Right cardiac atrium (tissue), 5 donors: ENCODE data around the gene RFTN2. TPM values are rescaled to one million over a fixed set of nuclear protein-coding genes. Genes with fewer than 3 reads are reported as not detected.
"Not testable (repeated sequence)": the region's sequence is repeated elsewhere in the genome, so short reads cannot be mapped to it uniquely, and the experiment has no call there.

ENCODE experiments used
- ATAC-seq, 2 donors: fragments of 200-7000 bp; cut with Tn5 transposase; one replicate each; pipeline versions ENCODE4 v1.8.0 to v1.9.1; 2020; ENCODE audit warnings: moderate library complexity in 2 of 2, mild to moderate bottlenecking in 1 of 2
- DNase-seq, 3 donors: peaks; one replicate each; pipeline ENCODE4 v3.0.0-alpha.2; 2020
- H3K27ac ChIP-seq: one replicate; pipeline ENCODE4 v1.5.1; 2013; ENCODE audit warnings: mild to moderate bottlenecking, low read length, control low read depth, moderate library complexity
- H3K27me3 ChIP-seq: one replicate; pipeline ENCODE4 v1.6.1; 2013; ENCODE audit not compliant: control insufficient read depth, insufficient read depth
- H3K4me1 ChIP-seq: one replicate; pipeline ENCODE4 v1.6.1; 2013; ENCODE audit warnings: low read length; ENCODE audit not compliant: control insufficient read depth, insufficient read depth
- H3K4me3 ChIP-seq: one replicate; pipeline ENCODE4 v1.5.1; 2013; ENCODE audit warnings: low read length, control low read depth
- H3K9me3 ChIP-seq: one replicate; pipeline ENCODE4 v1.6.1; 2013; ENCODE audit warnings: low read length; ENCODE audit not compliant: control insufficient read depth
- WGBS: extraction: QIAGEN DNeasy Blood & Tissue Kit; methylation state at CpG from one replicate; pipeline ENCODE4 v1.1.7; 2013; 5-methylcytosine and 5-hydroxymethylcytosine counted together
- intact Hi-C, 4 donors: fragments of 100-400 bp; cut with DNase I; formaldehyde crosslinking; loops; one replicate each; pipeline versions ENCODE4 v1.11.0 to v1.14.0; 2022 to 2023
- polyA plus RNA-seq: library from polyadenylated mRNA; stranded (reverse); fragments of 200-250 nt; gene quantifications from one replicate; pipeline ENCODE4 v1.2.3, GENCODE V29; 2013
- total RNA-seq, 4 donors: library from RNA; stranded (reverse); fragmentation: NEBNext Ultra II Directional; extraction: Animal tissue kit (Norgen Biotek cat#: 25700); gene quantifications; one replicate each; pipeline ENCODE4 v1.2.1, GENCODE V29; 2021
- donor health status: healthy with polysubstance abuse.
- donor health status: DM: no; HTN: yes; CAD: no.
- donor health status: DM: no; HTN: no; CAD: no.
- donor health status: DM: no; HTN: yes; CAD: no; lungs with severe emphysema.
- donor health status: DM: yes; HTN: yes; CAD: no.

Gene RFTN2
- total and polyA plus RNA-seq, 5 donors: 3.0 to 9.8 (median 8.7) TPM

- peaks cover 9% of the 10 kb centered on the region for H3K4me1 ChIP-seq
- H3K27me3 ChIP-seq: no peaks in the 10 kb centered on the region
- peak overlapping the region; percentile 79 for H3K4me3 ChIP-seq
- H3K9me3 ChIP-seq: no peaks in the 10 kb centered on the region
- intact Hi-C loops: loop anchor here in 3 of 4 donors (10.0 kb wide), 2 partner anchors 419 to 589 kb away; no protein-coding TSS in a partner anchor
- peak overlapping the region; percentile 7 for H3K27ac ChIP-seq
- peak in 2 of 3 donors; percentile 39 to 55 for DNase-seq
- ATAC-seq: peak; percentile 5 to 6
- WGBS: 17% methylated on average over 38 of the region's 38 CpGs
These were observed 30.8 kb upstream of the RFTN2 start for GRCh38 chr2:197705912-197706838.

DNA sequence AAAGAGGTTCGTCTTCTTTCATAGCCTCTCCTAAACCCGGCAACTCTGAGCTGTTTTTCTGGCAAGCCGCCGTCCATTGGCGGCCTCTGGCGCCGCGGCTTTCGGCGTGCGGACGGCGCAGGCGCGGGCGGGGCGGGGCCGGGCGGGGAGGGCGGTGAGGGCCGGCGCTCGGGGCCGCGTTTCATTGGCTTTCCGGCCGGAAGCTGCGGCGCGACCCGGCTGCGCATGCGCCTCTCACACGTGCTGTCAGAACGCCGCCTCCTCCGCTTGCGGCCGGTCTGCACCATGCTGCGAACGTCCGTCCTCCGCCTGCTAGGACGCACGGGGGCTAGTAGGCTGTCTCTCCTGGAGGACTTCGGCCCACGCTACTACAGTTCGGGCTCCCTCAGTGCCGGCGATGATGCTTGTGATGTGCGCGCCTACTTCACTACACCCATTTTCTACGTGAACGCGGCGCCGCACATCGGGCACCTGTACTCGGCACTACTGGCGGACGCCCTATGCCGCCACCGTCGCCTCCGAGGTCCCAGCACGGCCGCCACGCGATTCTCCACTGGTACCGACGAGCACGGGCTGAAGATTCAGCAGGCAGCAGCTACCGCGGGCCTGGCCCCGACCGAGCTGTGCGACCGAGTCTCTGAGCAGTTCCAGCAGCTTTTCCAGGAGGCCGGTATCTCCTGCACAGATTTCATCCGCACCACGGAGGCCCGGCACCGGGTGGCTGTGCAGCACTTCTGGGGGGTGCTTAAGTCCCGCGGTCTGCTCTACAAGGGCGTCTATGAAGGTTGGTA, 29.9 kb upstream of the RFTN2 start, which contains the start of gene MARS2:
Gene MARS2 (plus strand): TSS at position 249 of the 791 bp plus-strand sequence. CDS start 37 bp downstream, at position 286.
- no peaks in the 10 kb centered on the region for H3K9me3 ChIP-seq
- under 1% methylated on average over 86 of the region's 86 CpGs for WGBS
- H3K27ac ChIP-seq: peak within 1 kb of the TSS; percentile 43
- peaks cover 9% of the 10 kb centered on the region for H3K4me1 ChIP-seq
- ATAC-seq (peak; percentile 97), DNase-seq (peak; percentile 96 to 98 (median 98))
- no peaks in the 10 kb centered on the region for H3K27me3 ChIP-seq
- intact Hi-C loops: loop anchor here in 3 of 4 donors (10.0 kb wide), 2 partner anchors 419 to 589 kb away; no protein-coding TSS in a partner anchor
- H3K4me3 ChIP-seq: peak within 1 kb of the TSS; percentile 79

- intact Hi-C loops: loop anchor here in 3 of 4 donors (10.0 kb wide), 2 partner anchors 420 to 590 kb away; no protein-coding TSS in a partner anchor
- ATAC-seq: peak; percentile 43 to 53
- WGBS: under 1% methylated on average over 5 of the region's 5 CpGs
These were observed 29.2 kb upstream of the RFTN2 start for GRCh38 chr2:197704434-197705120.

DNA sequence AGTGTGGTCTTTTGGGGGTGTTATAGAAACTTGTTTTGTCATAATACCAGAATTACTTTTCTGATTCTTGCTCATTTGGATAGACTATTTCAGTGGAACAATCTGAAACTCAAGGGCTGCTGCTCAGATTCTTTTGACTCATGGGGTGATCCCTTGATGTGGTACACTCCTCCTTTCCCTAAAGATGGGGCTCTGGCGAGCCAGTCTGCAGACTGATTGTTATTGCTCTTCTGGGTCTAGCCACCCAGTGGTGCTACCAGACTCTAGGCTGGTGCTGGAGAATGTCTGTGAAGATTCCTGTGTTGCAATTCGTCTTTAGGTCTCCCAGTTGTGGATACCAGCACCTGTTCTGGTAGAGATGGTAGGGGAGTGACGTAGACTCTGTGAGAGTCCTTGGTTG, 25.6 kb upstream of the RFTN2 start:
- intact Hi-C loops: loop anchor here in 3 of 4 donors (10.0 kb wide), 2 partner anchors 424 to 594 kb away; no protein-coding TSS in a partner anchor
- no peak for DNase-seq
- 84% methylated on average over 3 of the region's 3 CpGs for WGBS

More at GRCh38 chr2:197704434-197705120, 29.2 kb upstream of the RFTN2 start:
- H3K27me3 ChIP-seq: no peaks in the 10 kb centered on the region
- no peak for DNase-seq
- H3K27ac ChIP-seq: peak overlapping the region; percentile 43
- H3K9me3 ChIP-seq: no peaks in the 10 kb centered on the region
- peak overlapping the region; percentile 66 for H3K4me3 ChIP-seq
- H3K4me1 ChIP-seq: peaks cover 9% of the 10 kb centered on the region

DNA sequence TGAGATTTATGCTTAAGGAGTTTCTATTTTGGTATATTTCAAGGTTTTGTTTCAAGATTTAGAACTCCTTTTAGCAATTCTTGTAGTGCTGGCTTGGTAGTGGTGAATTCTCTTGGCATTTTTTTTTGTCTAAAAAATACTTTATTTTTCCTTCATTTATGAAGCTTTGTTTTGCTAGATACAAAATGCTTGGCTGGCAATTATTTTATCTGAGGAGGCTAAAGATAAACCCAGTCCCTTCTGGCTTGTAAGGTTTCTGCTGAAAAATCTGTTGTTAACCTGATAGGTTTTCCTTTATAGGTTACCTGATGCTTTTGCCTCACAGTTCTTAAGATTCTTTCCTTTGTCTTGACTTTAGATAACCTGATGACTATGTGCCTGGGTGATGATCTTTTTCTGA, 24.3 kb upstream of the RFTN2 start:
- H3K27me3 ChIP-seq, DNase-seq, H3K27ac ChIP-seq, H3K9me3 ChIP-seq, H3K4me1 ChIP-seq, ATAC-seq, H3K4me3 ChIP-seq: not testable (repeated sequence)
- intact Hi-C loops: loop anchor here in 3 of 4 donors (10.0 kb wide), 2 partner anchors 425 to 595 kb away; no protein-coding TSS in a partner anchor

More for the DNA sequence above, 25.6 kb upstream of the RFTN2 start:
- H3K27me3 ChIP-seq: no peaks in the 10 kb centered on the region
- no peaks in the 10 kb centered on the region for H3K9me3 ChIP-seq
- no peak overlapping the region for H3K27ac ChIP-seq
- H3K4me1 ChIP-seq: peaks cover under 1% of the 10 kb centered on the region
- no peak overlapping the region for H3K4me3 ChIP-seq
- no peak for ATAC-seq

- intact Hi-C loops, DNase-seq, H3K27me3 ChIP-seq, H3K4me3 ChIP-seq, ATAC-seq, H3K4me1 ChIP-seq, H3K27ac ChIP-seq, H3K9me3 ChIP-seq: not testable (repeated sequence)
- WGBS: 96% methylated on average over 21 of the region's 29 CpGs
These were observed 21.2 kb upstream of the RFTN2 start for GRCh38 chr2:197696571-197696970.

DNA sequence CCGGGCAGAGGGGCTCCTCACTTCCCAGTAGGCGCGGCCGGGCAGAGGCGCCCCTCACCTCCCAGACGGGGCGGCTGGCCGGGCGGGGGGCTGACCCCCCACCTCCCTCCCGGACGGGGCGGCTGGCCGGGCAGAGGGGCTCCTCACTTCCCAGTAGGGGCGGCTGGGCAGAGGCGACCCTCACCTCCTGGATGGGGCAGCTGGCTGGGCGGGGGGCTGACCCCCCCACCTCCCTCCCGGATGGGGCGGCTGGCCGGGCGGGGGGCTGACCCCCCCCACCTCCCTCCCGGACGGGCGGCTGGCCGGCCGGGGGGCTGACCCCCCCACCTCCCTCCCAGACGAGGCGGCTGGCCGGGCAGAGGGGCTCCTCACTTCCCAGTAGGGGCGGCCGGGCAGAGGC, 20.6 kb upstream of the RFTN2 start:
- H3K4me1 ChIP-seq, ATAC-seq, H3K27me3 ChIP-seq, H3K4me3 ChIP-seq, intact Hi-C loops, H3K9me3 ChIP-seq, H3K27ac ChIP-seq: not testable (repeated sequence)
- peak in 1 of 3 donors; percentile 43 for DNase-seq
- 93% methylated on average over 20 of the region's 30 CpGs for WGBS

DNA sequence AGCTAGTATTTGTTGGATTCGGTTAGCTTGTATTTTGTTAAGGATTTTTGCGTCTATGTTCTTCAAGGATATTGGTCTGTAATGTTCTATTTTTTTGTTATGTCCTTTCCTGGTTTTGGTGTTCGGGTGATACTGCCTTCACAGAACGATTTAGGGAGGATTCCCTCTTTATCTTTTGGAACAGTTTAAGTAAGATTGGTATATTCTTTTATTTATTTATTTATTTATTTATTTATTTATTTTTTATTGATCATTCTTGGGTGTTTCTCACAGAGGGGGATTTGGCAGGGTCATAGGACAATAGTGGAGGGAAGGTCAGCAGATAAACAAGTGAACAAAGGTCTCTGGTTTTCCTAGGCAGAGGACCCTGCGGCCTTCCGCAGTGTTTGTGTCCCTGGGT, 19.8 kb upstream of the RFTN2 start:
- H3K27ac ChIP-seq, H3K4me1 ChIP-seq, H3K27me3 ChIP-seq, intact Hi-C loops, DNase-seq, H3K9me3 ChIP-seq, ATAC-seq, H3K4me3 ChIP-seq: not testable (repeated sequence)
- WGBS: 93% methylated on average over 4 of the region's 6 CpGs

- H3K4me1 ChIP-seq: no peaks in the 10 kb centered on the region
- WGBS: 42% methylated on average over 2 of the region's 2 CpGs
- no peaks in the 10 kb centered on the region for H3K27me3 ChIP-seq
- DNase-seq: no peak
- ATAC-seq: peak in 1 of 2 donors; percentile 66
- H3K9me3 ChIP-seq: no peaks in the 10 kb centered on the region
- intact Hi-C loops: no loop called here
- no peak overlapping the region for H3K27ac ChIP-seq
- no peak overlapping the region for H3K4me3 ChIP-seq
These were observed 2.1 kb upstream of the RFTN2 start for GRCh38 chr2:197677483-197677882.

DNA sequence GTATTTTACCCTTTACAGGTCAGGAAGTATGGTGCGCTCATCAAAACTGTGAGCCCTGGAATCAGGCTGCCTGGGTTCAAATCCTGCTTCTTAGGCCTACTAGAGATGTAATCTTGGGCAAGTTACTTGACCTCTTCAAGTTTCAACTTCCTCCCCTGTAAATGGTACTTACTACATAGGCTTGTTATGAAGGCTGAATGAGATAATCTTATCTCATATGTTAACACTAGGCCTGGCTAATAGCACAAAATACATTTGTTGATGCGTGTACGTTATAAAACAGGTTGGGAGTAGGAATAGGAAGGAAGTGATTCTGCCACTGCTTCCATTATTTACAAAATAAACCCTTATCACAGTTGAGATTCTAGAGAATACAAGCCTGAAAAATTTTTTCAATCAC, 1.7 kb upstream of the RFTN2 start:
- no peak overlapping the region for H3K4me3 ChIP-seq
- no peaks in the 10 kb centered on the region for H3K9me3 ChIP-seq
- intact Hi-C loops: no loop called here
- ATAC-seq (no peak), DNase-seq (no peak)
- no peaks in the 10 kb centered on the region for H3K27me3 ChIP-seq
- 50% methylated on average over 3 of the region's 3 CpGs for WGBS
- no peaks in the 10 kb centered on the region for H3K4me1 ChIP-seq
- no peak overlapping the region for H3K27ac ChIP-seq
